Measurements from ENCODE around the gene STX10.
"Not testable (repeated sequence)": the region's sequence is repeated elsewhere in the genome, so short reads cannot be mapped to it uniquely, and the experiment has no call there.

STX10 gene, protein sequence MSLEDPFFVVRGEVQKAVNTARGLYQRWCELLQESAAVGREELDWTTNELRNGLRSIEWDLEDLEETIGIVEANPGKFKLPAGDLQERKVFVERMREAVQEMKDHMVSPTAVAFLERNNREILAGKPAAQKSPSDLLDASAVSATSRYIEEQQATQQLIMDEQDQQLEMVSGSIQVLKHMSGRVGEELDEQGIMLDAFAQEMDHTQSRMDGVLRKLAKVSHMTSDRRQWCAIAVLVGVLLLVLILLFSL

DNA sequence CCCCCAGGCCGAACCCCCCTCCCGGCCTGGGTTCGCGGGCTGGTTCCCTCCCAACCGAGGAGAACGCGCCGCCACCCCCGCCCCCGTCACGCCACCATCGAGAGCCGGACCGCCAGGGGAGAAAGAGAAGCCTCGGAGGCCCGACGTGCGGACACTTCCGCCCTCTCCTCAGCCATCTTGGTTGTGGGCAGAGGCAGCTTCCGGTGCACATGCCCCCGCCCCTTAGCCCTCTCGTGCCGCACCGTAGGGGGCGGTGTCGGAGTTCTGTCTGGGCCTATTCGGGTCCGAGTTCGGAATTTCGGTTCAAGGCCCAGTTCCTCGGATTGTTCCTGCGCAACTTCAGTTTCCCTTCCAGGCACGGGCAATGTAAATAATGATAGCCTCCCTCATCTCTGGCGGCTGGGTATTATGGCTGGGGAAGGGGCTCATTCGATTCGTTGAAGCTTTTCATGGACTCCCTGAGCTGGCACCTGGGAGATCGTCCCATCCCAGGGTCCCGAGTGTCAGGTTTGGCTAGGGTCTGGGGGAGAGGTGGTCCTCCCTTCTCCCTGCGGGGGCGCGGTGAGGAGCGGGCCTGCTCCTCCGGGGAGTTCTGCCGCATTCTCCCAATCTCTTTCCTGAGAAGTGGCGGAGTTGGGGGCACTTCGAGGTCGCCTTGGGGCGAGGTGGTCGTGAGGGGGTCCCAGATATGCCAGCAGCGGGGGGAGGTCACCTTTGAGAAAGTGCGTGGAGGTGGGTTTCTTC lies at the start of gene STX10, which contains the start of gene IER2:
STX10 (minus strand) TSS at position 189 of the 744 bp plus-strand sequence. CDS start 202 bp downstream, outside the sequence.
IER2 (plus strand) TSS at position 225 of the 744 bp plus-strand sequence. CDS start 2,776 bp downstream, outside the sequence.
- peak; percentile 90 for DNase-seq

DNA sequence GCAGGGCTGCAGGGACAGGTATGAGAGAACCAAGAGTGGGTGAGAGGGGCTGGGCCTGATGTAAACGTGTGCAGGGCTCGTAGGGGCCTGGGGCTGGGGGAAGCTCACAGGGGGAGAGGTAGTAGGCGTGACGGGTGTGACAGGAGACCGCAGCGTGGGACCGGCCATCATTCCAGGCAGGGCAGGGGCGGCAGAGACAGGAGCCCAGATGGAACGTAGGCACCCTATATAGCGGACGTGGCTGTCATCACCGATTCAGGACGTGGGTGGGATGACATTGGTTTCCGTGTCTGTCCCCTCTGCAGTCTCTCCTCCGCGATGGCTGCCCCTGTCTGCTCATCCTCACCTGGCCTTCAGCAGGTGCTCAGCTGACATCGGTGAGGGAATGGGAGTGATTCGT lies 48.5 kb upstream of the STX10 start:
- no peak for DNase-seq

DNA sequence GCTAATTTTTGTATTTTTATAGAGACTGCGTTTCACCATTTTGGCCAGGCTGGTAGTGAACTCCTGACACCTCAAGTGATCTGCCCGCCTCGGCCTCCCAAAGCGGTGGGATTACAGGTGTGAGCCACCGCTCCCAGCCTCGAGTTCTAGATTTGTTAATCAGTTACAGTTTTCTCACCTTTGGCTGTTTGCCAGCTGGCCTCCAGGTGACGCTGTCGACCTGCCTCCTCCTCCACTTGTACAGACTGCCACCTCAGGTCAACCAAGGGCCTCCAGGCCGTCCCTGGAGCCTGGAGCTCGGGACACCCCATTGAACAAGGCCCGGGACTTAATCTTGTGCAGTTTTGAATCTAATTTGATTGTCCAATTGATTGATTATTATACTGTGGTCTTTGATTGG lies 45.5 kb upstream of the STX10 start:
- no peak for DNase-seq

DNA sequence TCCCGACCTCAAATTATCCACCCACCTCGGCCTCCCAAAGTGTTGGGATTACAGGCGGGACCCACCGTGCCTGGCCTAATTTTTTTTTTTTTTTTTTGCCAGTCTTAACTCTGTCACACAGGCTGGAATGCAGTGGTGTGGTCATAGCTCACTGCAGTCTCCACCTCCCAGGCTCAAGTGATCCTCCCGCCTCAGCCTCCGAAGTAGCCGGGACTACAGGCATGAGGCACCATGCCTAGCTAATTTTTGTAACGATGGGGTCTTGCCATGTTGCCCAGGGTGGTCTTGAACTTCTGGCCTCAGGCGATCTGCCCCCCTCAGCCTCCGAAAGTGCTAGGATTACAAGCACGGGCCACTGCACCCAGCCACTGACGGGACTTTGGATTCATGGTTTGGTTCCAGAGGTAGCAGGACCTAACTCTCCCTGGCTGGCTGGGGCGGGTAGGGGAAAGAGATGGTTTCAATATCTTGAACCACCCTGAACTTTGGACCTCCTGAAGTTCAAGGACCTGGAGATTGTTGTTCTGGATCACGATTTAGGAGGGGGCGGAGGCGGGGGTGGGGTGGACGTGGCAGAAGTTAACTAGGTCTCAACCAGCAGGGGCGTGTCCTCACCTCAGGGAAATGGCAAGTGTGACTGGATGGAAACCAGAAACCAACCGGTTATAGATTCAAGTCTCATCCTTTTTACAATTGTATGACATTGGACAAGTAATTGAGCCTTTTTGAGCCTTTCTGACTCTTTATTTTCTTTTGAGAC lies 40.8 kb upstream of the STX10 start:
- DNase-seq = no peak

DNA sequence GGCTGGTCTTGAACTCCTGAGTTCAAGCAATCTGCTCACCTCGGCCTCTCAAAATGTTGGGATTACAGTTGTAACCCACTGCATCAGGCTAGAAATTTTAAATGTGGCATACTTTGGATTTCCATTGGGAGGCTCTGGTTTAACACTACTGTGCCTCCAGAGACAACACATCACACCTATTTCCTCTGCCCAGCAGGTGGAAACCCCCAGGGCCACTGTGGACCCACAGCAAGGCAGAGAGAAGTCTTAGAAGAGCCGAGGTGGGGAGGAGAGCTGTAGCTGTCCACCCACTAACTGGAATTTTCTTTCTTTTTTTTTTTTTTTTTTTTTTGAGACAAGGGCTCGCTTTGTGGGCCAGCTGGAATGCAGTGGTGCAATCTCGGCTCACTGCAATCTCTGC lies 39.4 kb upstream of the STX10 start:
- DNase-seq = no peak

DNA sequence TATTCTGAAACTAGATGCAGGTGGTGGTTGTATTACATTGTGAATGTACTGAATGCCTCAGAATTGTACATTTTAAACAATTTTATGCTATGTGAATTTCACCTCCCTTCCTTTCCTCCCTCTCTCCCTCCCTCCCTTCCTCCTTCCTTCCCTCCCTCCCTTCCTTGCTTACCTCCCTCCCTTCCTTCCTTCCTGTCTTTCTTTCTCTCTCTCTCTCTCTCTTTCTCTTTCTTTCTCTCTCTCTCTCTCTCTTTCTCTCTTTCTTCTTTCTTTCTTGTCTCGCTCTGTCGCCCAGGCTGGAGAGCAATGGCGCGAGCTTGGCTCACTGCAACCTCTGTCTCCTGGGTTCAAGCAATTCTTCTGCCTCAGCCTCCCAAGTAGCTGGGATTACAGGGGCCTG lies 37.2 kb upstream of the STX10 start:
- no peak for DNase-seq

DNA sequence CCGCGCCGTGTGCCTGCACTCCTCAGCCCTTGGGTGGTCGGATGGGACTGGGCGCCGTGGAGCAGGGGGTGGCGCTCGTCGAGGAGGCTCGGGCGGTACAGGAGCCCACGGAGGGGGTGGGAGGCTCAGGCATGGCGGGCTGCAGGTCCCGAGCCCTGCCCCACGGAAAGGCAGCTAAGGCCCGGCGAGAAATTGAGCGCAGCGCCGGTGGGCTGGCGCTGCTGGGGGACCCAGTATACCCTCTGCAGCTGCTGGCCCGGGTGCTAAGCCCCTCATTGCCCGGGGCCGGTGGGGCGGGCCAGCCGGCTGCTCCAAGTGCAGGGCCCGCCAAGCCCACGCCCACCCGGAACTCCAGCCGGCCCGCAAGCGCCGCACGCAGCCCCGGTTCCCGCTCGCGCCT lies 36.5 kb upstream of the STX10 start:
- DNase-seq = not testable (repeated sequence)

DNA sequence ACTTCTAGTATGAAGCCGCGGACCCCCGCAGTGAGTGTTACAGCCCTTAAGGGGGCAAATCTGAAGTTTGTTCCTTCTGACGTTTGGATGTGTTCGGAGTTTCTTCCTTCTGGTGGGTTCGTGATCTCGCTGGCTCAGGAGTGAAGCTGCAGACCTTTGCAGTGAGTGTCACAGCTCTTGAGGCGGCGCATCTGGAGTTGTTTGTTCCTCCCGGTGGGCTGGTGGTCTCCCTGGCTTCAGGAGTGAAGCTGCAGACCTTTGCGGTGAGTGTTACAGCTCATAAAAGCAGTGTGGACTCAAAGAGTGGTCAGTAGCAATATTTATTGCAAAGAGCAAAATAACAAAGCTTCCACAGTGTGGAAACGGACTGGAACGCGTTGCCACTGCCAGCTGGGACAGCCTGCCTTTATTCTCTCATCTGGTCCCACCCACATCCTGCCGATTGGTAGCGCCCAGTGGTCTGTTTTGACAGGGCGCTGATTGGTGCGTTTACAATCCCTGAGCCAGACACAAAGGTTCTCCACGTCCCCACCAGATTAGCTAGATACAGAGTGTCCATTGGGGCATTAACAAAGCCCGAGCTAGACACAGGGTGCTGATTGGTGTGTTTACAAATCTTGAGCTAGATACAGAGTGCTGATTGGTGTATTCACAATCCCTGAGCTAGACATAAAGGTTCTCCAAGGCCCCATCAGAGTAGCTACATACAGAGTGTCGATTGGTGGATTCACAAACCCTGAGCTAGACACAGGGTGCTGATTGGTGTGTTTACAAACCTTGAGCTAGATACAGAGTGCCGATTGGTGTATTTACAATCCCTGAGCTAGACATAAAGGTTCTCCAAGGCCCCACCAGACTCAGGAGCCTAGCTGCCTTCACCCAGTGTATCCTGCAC lies 35.8 kb upstream of the STX10 start:
- not testable (repeated sequence) for DNase-seq

DNA sequence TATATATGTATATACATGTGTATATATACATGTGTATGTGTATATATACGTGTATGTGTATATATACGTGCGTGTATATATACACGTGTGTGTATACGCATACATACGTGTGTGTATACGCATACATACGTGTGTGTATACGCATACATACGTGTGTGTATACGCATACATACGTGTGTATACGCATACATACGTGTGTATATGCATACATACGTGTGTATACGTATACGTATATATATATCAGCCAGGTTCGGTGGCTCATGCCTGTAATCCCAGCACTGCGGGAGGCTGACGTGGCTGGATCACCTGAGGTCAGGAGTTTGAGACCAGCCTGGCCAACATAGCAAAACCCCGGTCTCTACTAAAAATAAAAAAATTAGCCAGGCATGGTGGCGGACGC lies 34.8 kb upstream of the STX10 start:
- DNase-seq = not testable (repeated sequence)

DNA sequence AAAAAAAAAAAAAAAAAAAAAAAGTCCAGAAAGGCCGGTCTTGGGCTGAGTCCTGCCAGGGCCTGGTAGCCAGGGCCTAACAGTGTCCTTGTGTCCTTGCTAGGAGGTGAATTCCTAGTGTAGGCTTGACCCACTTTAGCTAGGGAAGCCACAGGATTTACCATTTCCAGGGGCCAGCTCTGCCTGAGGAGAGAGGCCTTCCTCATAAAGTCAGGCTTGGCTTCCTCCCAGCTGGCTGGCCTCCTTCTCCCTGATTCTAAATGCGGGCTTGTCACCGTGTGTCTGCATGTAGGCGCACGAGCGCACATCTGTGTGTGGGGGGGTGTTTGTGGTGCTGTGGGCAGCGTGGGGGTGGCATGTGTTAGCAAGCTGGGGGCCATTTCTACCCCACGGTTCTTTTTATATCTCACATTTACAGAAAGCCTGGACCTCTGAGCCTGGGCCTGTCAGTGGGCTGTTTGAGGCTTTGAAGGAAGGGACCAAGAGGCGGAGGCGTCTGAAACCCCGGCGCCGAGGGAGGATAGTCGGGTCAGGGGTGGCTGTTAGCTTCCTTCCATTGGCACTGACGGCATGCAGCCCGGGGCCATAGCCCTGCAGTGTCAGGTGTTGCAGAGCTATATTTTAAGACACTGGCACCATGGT lies 31.7 kb upstream of the STX10 start:
- DNase-seq = no peak

DNA sequence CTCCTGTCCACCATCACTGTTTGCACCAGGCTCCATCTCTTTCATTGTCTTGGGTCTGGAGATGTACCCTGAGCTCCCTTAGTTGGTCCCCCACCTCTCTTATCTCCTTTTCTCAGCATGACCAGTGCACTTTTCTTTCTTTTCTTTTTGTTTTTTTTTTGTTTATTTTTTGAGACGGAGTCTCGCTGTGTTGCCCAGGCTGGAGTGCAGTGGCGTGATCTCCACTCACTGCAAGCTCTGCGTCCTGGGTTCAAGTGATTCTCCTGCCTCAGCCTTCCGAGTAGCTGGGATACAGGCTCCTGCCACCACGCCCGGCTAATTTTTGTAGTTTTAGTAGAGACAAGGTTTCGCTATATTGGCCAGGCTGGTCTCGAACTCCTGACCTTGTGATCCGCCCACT lies 28.1 kb upstream of the STX10 start:
- DNase-seq = not testable (repeated sequence)

DNA sequence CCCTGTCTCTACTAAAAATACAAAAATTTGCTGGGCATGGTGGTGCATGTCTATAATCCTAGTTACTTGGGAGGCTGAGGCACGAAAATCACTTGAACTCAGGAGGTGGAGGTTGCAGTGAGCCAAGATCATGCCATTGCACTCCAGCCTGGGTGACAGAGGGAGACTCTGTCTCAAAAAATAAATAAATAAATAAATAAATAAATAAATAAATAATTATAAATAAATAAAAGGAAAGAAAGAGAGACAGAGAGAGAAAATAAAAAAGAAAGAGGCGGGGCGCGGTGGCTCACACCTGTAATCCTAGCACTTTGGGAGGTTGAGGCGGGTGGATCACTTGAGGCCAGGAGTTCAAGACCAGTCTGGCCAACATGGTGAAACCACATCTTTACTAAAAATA lies 27.4 kb upstream of the STX10 start:
- DNase-seq = not testable (repeated sequence)

DNA sequence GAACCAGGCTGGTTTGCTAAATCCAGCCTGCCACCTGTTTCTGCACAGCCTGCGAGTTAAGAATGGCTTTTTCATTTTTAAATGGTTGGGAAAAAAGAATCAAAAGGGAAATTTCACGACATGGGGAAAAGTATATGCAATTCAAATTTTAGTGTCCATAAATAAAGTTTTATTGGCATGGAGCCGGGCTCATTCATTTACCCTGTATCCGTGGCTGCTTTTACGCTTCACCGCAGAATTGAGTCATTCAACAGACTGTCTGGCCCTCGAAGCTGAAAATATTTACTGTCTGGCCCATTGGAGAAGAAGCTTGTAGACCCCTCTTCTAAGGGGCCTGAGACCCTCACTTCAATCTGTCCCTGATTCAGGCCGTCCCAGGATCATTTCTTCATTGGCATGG lies 26.2 kb upstream of the STX10 start:
- DNase-seq = no peak

DNA sequence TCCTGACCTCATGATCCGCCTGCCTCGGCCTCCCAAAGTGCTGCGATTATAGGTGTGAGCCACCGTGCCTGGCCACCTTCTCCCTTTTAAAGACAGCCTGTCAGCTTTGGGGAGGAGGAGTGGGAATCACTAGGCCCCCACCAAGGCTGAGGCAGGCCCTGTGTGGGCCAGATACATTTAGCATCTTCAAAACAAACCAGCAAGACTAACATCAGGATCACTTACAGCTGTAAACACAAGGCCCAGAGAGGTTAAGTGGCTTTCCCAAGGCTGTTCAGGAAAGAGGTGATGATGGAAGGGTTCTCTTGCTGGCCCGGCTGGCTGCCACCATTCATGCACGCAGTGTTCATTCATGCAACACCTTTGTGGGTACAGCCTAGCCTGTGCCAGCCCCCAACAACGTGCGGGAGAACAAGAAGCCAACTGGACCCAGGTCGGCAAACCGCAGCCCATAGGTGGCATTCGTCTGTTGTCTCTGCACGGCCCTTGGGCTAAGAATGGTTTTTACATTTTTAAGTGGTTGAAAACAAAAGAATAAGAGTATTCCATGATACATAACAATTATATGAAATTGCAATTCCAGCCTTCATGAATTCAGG lies 23.1 kb upstream of the STX10 start:
- no peak for DNase-seq

DNA sequence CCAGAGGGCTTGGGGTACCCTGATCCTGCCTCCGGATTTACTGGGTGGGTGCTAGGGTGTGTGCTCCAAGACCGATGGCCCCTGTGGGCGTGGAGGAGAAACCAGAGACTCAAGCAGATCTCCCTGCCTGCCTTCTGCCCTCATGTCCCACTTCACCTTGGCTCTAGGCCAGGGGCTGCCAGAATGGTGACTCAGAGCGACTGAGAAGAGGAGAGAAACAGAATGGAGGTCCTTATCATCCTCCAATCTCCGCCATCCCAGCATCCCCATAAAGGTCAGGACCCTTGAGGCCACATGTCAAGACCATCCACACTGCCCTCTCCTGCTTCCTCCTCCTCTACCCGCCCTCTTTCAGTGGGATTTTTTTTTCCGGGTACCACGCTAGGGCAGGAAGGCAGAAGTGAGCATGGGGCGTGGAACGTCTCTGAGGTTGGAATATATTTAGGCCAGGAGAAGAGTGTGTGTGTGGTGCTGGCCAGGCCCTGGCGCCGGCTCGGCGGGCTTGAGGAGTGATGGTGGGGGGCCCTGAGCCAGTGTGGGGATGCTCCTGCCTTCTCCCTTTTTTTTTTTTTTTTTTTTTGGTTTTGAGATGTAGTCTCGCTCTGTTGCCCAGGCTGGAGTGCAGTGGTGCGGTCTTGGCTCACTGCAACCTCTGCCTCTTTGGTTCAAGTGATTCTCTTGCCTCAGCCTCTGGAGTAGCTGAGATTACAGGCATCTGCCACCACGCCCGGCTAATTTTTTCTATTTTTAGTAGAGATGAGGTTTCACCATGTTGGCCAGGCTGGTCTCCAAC lies 22.4 kb upstream of the STX10 start:
- peak; percentile 60 for DNase-seq

DNA sequence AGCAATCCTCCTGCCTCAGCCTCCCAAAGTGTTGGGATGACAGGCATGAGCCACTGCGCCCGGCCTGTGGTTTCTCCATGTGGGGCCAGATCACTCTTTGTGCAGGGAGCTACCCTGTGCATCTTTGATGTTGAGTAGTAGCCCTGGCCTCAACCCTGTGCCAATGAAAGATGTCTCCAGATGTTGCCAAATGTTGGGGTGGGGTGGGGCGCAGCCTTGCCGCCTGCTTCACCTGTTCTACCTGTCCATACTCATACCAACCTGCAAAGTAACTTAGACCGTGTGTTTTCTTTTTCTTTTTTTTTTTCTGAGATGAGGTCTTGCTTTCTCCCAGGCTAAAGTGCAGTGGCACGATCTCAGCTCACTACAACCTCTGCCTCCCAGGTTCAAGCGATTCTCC lies 21.0 kb upstream of the STX10 start:
- DNase-seq = no peak

DNA sequence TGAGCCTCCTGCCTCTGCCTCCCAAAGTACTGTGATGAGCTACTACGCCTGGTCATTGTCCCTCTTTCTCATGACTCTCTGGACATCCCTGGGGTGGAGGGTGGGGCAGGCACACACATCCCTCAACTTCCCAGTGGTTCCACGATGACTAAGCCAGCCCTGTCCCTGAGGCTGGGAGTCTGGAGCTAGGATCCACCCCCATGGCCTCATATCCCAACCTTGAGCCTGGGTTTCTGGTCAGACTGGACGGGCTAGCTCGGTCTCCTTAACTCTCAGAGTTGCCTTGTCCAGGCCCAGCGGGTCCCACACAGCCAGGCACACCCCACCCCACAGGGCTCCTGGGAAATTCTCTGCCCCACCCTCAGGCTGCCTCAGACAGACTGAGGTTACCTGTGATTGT lies 19.6 kb upstream of the STX10 start:
- no peak for DNase-seq

DNA sequence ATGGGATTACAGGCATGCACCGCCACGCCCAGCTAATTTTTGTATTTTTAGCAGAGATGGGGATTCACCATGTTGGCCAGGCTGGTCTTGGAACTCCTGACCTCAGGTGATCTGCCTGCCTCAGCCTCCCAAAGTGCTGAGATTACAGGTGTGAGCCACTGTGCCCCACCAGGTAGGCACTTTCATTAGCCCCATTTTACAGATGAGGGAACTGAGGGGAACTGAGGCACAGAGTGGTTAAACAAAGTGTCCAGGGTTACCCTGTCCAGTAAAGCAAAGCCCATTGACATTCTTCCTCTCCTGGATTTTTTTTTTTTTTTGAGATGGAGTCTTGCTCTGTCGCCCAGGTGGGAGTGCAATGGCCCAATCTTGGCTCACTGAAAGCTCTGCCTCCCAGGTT lies 16.0 kb upstream of the STX10 start:
- not testable (repeated sequence) for DNase-seq

DNA sequence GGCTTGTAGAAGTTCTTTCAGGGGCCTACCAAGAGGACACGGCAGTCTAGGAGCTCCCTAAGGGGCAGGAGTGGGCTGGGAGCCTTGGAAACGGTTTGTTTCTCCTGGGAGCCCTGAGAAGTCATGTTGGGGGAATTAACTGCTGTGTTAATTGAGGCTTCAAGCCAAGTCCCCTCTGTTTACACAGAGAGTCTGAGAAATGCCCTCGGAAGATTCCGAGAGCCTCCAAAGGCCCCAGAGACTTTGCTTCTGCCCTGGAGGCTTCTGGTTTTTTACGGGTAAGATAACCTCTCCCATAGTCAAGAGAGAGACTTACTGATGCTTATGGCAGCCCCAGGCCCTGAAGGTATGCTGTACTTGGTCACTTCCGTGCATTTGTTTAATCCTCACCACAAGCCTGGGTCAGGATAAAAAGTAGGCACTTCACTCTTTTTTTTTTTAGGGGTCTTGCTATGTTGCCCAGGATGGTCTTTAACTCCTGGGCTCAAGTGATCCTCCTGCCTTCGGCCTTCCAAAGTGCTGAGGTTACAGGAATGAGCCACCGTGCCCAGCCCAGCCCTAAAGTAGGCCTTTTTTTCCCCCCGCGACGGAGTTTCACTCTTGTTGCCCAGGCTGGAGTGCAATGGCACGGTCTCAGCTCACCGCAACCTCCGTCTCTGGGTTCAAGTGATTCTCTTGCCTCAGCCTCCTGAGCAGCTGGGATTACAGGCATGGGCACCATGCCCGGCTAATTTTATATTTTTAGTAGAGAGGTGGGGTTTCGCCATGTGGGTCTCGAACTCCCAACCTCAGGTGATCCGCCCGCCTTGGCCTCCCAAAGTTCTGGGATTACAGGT lies 15.2 kb upstream of the STX10 start:
- no peak for DNase-seq

Measured in amniotic stem cell (primary cell).